Right lobe of liver (tissue), 4 donors: ENCODE measurements around the gene AJAP1.

Source experiments
- POLR2A ChIP-seq: fragments of 450-650 bp; IDR thresholded peaks from one replicate; pipeline ENCODE4 v1.6.1; 2017; ENCODE audit warnings: antibody characterized with exemption, mild to moderate bottlenecking
- TF ChIP-seq, protein P1 (sequence below), 4 donors: fragments of 200-600 bp in 3 of 4; fragments of 450-650 bp in 1 of 4; IDR thresholded peaks; one replicate each; pipeline versions ENCODE4 v1.5.1 to v1.8.0; 2016 to 2022; ENCODE audit warnings: antibody characterized with exemption in 4 of 4, mild to moderate bottlenecking in 2 of 4
- donor health status: DM: no; HTN: no; CAD: no.
- donor health status: DM: no; HTN: no; CAD: no.
- donor health status: DM: no; HTN: yes; CAD: no.

DNA sequence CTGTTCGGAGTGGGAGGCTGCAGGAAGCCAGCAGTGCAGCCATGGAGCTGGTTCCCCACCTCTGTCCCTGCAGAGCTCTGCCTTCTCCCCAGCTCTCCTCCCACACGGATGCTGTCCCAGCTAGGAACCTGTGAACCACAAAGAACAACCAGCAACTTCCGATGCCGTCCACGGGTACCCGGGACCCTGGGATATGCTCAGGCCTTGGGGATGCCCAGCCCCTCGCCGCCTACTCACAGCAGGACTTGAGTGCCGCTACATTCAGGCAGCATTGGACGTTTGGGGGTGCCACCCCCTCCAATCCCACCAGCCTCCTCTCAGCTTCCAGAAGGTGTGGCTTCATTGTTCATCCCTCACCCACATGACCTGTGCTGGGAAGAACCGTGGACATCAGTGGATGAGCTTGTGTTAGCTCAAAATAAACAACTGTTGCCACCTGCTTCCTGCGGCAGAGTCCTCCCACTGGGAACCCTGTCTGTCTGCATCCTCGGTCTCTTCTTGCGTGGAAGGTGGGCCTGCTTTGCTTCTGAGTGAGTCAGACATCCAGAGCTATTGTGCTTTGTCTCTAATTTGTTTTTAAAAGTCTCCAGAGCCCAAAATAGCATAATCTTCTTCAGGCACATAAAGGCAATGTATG lies 20.1 kb upstream of the AJAP1 start:
- TF ChIP-seq, protein P1, sequence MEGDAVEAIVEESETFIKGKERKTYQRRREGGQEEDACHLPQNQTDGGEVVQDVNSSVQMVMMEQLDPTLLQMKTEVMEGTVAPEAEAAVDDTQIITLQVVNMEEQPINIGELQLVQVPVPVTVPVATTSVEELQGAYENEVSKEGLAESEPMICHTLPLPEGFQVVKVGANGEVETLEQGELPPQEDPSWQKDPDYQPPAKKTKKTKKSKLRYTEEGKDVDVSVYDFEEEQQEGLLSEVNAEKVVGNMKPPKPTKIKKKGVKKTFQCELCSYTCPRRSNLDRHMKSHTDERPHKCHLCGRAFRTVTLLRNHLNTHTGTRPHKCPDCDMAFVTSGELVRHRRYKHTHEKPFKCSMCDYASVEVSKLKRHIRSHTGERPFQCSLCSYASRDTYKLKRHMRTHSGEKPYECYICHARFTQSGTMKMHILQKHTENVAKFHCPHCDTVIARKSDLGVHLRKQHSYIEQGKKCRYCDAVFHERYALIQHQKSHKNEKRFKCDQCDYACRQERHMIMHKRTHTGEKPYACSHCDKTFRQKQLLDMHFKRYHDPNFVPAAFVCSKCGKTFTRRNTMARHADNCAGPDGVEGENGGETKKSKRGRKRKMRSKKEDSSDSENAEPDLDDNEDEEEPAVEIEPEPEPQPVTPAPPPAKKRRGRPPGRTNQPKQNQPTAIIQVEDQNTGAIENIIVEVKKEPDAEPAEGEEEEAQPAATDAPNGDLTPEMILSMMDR (IDR thresholded peaks at IDR 0.05): no peak
- TF ChIP-seq POLR2A: no peak
